GM12875 (cell line): ENCODE data around the gene TGFA.

Experiments
- H3K4me3 ChIP-seq: one replicate; pipeline ENCODE4 v1.5.1; 2011; ENCODE audit warnings: low read depth, low read length, control low read depth
- CTCF ChIP-seq: IDR thresholded peaks from 2 replicates; pipeline ENCODE4 v1.5.1; 2011; ENCODE audit warnings: low read depth, mild to moderate bottlenecking, control low read depth, inconsistent platforms, low read length, moderate library complexity, borderline replicate concordance; ENCODE audit not compliant: insufficient read depth

The TGFA gene

DNA sequence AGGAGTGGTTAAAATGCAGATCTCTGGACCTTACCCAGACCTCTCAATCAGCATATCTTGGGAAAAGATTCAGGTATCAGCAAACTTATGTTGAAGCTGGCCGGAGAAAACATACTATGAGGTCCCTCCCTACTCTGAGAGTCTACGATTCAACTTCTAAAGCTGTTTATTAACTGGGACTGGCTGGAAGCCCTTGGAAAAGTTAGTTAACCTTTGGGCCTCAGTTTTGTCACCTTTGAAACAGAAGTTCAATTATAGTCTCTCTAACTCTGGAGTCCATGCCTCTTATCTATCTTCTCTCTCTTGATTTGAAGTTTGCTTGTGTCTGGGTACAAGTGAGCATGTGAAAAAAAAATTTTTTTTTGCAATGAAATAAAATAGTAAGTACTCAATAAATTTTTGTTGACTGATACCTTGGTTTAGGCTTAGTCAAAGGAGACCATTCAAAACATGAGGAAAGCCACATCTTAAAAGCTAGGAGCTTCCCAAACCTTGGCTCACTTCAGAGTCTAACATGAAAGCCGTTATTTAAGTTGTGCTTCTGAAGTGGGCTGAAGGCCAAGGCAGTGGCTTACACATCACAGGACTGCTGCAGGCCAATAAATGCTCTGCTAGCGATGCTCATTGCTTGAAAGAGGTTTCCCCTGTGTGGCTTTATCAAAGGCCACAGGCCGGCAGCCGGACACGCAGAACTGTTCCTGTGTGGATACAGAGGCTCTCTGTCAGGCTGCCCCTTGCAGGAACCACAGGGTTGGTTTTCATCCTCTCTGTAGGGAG lies 141.1 kb downstream of the TGFA start:
- no peak for TF ChIP-seq CTCF
- H3K4me3 ChIP-seq, result no peak overlapping the region

DNA sequence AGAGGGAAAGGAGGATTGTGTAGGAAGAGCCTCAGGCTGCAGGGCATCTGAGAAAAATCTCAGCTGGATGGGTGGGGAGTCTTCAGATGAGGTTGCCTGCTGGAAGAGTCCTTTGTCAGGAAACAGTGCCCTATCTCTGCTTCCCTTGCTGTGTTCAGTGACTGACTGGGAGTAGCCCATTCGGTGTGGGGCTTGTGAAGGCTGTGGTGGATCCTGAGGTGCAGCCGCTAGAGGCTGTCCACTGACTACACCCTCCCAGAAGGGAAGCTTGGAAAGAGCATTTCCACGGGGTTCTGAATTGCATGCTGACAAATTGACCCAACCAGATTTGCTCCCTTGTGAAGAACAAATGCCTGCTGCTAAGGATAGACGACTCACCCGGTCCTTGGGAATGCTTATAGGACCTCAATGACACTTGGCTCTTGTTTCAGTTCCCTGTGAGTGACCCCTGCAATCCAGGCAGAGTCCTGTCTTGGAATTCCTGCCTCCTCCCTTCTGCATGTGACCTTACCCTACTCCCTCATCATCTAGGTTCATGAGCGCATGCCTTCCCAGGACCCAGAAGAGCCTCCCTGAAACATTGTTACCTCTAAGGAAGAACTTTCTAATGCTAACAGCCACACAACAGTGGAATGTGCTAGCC lies 142.0 kb downstream of the TGFA start:
- TF ChIP-seq CTCF, result no peak
- H3K4me3 ChIP-seq, result no peak overlapping the region

- TF ChIP-seq CTCF, result no peak
- H3K4me3 ChIP-seq, result no peak overlapping the region
These were observed 150.2 kb downstream of the TGFA start for GRCh38 chr2:70403267-70404053.

GRCh38 chr2:70400539-70400938 lies 153.1 kb downstream of the TGFA start:
- TF ChIP-seq CTCF, result no peak
- no peak overlapping the region for H3K4me3 ChIP-seq

- no peak overlapping the region for H3K4me3 ChIP-seq
- no peak for TF ChIP-seq CTCF
These were observed 154.6 kb downstream of the TGFA start for GRCh38 chr2:70399046-70399445.
